Esophagus (tissue), 2 donors: Measurements from ENCODE around the gene FSD2. TPM values are rescaled to one million over a fixed set of nuclear protein-coding genes. Genes with fewer than 3 reads are reported as not detected.

Source experiments
- H3K27ac ChIP-seq, 2 donors: one replicate each; pipeline ENCODE4 v1.5.1; 2013; ENCODE audit warnings: low read depth in 2 of 2, mild to moderate bottlenecking in 2 of 2, inconsistent platforms in 1 of 2, low read length in 1 of 2, moderate library complexity in 1 of 2
- H3K27me3 ChIP-seq, 2 donors: one replicate each; pipeline ENCODE4 v1.6.1; 2013; ENCODE audit warnings: low read length in 2 of 2, control low read depth in 1 of 2, mild to moderate bottlenecking in 1 of 2; ENCODE audit not compliant: insufficient read depth in 2 of 2, control insufficient read depth in 1 of 2
- H3K36me3 ChIP-seq, 2 donors: one replicate each; pipeline ENCODE4 v1.6.1; 2013; ENCODE audit warnings: low read length in 1 of 2; ENCODE audit not compliant: control insufficient read depth in 2 of 2, insufficient read depth in 2 of 2
- H3K4me1 ChIP-seq, 2 donors: one replicate each; pipeline ENCODE4 v1.6.1; 2013; ENCODE audit warnings: low read length in 1 of 2; ENCODE audit not compliant: control insufficient read depth in 2 of 2, insufficient read depth in 2 of 2
- H3K4me3 ChIP-seq, 2 donors: one replicate each; pipeline ENCODE4 v1.5.1; 2013; ENCODE audit warnings: low read length in 2 of 2, mild to moderate bottlenecking in 2 of 2, low read depth in 1 of 2, moderate library complexity in 1 of 2
- H3K9me3 ChIP-seq, 2 donors: one replicate each; pipeline ENCODE4 v1.6.1; 2013; ENCODE audit warnings: mild to moderate bottlenecking in 2 of 2, low read depth in 1 of 2, low read length in 1 of 2, moderate library complexity in 1 of 2; ENCODE audit not compliant: control insufficient read depth in 2 of 2, insufficient read depth in 1 of 2
- WGBS, 2 donors: extraction: QIAGEN DNeasy Blood & Tissue Kit; methylation state at CpG; one replicate each; pipeline ENCODE4 v1.1.7; 2013; 5-methylcytosine and 5-hydroxymethylcytosine counted together
- polyA plus RNA-seq, 2 donors: library from polyadenylated mRNA; stranded (reverse); fragments of 200-250 nt; gene quantifications; one replicate each; pipeline ENCODE4 v1.2.3, GENCODE V29; 2013
- donor health status: healthy with polysubstance abuse.
- donor health status: Bipolar disorder and iron deficiency.

The FSD2 gene, protein sequence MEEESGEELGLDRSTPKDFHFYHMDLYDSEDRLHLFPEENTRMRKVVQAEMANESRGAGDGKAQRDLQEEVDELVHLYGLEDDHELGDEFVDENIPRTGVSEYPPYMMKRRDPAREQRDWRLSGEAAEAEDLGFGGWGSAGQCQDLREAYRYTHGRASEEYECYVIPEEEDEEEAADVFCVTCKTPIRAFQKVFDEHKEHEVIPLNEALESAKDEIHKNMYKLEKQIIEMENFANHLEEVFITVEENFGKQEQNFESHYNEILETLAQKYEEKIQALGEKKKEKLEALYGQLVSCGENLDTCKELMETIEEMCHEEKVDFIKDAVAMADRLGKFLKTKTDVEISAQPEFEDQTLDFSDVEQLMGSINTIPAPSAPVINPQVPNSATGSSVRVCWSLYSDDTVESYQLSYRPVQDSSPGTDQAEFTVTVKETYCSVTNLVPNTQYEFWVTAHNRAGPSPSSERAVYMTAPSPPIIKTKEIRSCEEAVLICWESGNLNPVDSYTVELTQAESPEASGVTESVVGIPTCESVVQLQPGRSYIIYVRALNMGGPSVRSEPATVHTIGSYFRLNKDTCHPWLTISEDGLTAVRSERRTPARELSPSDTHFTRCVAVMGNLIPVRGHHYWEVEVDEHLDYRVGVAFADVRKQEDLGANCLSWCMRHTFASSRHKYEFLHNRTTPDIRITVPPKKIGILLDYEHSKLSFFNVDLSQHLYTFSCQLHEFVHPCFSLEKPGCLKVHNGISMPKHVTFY
- under 1 TPM; 0.01 to 0.12 TPM for polyA plus RNA-seq

DNA sequence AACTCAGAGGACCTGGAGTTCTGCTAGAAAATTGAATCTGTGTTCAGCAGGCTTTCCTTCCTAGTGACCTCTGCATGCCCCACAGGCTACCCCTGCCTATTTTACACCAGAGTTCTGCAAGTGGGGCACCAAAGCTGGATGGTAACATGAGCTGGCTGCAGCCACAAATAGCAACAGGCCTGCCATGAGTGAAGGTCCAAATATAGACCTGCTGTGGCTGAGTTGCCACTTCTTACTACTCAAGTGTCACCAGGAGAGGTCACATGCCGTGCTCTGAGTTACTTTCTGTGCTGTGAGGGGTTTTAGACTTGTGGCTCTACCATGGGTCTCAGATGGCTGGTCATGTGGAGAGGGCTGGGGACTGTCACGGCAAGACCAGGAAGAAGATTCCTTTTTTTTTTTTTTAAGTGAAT, at the start of gene FSD2:
FSD2 (minus strand) TSS at position 76 of the 413 bp plus-strand sequence. CDS start 18,679 bp downstream, outside the sequence.
- WGBS, 2 donors: 70% methylated on average over 2 of the region's 2 CpGs
- Histone ChIP-seq H3K27ac (no peak within 1 kb of the TSS), H3K4me1 (no peaks in the 10 kb centered on the region)

GRCh38 chr15:82854554-82854953, 48.7 kb upstream of the FSD2 start:
- H3K27ac ChIP-seq: no peak overlapping the region
- WGBS, 2 donors: 92 to 95% methylated on average over 21 of the region's 21 CpGs
- H3K36me3 ChIP-seq: peaks cover 0 to 14% of the 10 kb centered on the region in 2 donors
- H3K4me3 ChIP-seq: no peak overlapping the region
- no peaks in the 10 kb centered on the region for H3K9me3 ChIP-seq
- peaks cover 0 to 2% of the 10 kb centered on the region in 2 donors for H3K4me1 ChIP-seq
- no peaks in the 10 kb centered on the region for H3K27me3 ChIP-seq

More for the DNA sequence above, at the start of gene FSD2:
- Histone ChIP-seq H3K36me3 (no peaks in the 10 kb centered on the region), H3K4me3 (no peak within 1 kb of the TSS), H3K9me3 (no peaks in the 10 kb centered on the region), H3K27me3 (no peaks in the 10 kb centered on the region)

DNA sequence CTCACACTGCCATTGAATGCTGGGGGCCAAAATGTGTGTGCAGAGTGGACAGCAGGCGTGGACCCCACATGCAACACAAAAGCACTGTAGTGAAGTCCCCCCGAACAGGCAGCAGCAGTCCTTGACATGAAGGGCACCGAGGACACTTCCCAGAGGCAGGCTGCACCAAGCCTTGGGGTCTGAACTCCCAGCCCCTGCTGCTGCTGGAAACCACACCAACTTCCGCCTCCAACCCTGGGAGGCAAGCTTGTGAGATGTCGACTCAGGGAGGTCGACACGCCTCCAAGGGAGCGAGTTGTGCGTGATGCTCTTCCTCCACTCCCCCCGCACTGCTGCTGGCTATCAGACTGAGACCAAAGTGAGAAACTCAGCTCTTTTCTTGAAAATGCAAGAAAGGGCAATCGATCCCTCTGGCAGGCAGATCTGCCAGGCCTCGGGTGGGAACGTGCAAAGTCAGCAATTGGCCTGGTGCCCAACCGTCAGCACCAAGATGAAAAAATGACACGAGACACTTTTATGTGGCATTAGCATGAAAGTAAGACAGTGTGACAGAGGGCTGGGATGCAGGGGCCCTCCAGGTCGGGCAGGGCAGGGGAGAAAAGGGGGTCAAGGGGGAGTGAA, 47.2 kb upstream of the FSD2 start:
- H3K27me3 ChIP-seq: no peaks in the 10 kb centered on the region
- H3K9me3 ChIP-seq: no peaks in the 10 kb centered on the region
- peaks cover 0 to 14% of the 10 kb centered on the region in 2 donors for H3K36me3 ChIP-seq
- H3K4me3 ChIP-seq: no peak overlapping the region
- H3K4me1 ChIP-seq: peaks cover 2 to 3% of the 10 kb centered on the region in 2 donors
- no peak overlapping the region for H3K27ac ChIP-seq
- 65 to 70% methylated on average over 16 of the region's 16 CpGs for WGBS, 2 donors

- Histone ChIP-seq H3K4me3 (no peak overlapping the region), H3K4me1 (peaks cover 2 to 3% of the 10 kb centered on the region in 2 donors), H3K27me3 (no peaks in the 10 kb centered on the region), H3K9me3 (no peaks in the 10 kb centered on the region), H3K27ac (no peak overlapping the region), H3K36me3 (peaks cover 0 to 14% of the 10 kb centered on the region in 2 donors)
- 70 to 84% methylated on average over 9 of the region's 9 CpGs for WGBS, 2 donors
These were observed 46.2 kb upstream of the FSD2 start for GRCh38 chr15:82851981-82852511.

GRCh38 chr15:82851306-82851850, 45.5 kb upstream of the FSD2 start:
- Histone ChIP-seq H3K36me3 (peaks cover 0 to 14% of the 10 kb centered on the region in 2 donors), H3K9me3 (no peaks in the 10 kb centered on the region), H3K4me1 (peaks cover 2 to 3% of the 10 kb centered on the region in 2 donors)

GRCh38 chr15:82850731-82851130, 44.9 kb upstream of the FSD2 start:
- H3K9me3 ChIP-seq: no peaks in the 10 kb centered on the region
- no peaks in the 10 kb centered on the region for H3K27me3 ChIP-seq
- H3K4me3 ChIP-seq: no peak overlapping the region
- 54 to 56% methylated on average over 7 of the region's 7 CpGs for WGBS, 2 donors
- peaks cover 2 to 3% of the 10 kb centered on the region in 2 donors for H3K4me1 ChIP-seq
- peaks cover 0 to 14% of the 10 kb centered on the region in 2 donors for H3K36me3 ChIP-seq
- no peak overlapping the region for H3K27ac ChIP-seq

More at GRCh38 chr15:82851306-82851850, 45.5 kb upstream of the FSD2 start:
- Histone ChIP-seq H3K27ac (no peak overlapping the region), H3K4me3 (no peak overlapping the region), H3K27me3 (no peaks in the 10 kb centered on the region)
- whole genome bisulfite sequencing, 2 donors: 87 to 91% methylated on average over 14 of the region's 14 CpGs

GRCh38 chr15:82849556-82850512, 44.0 kb upstream of the FSD2 start:
- WGBS, 2 donors: 21 to 22% methylated on average over 23 of the region's 23 CpGs
- peak overlapping the region in 1 of 2 donors; percentile 37 for H3K27ac ChIP-seq
- peaks cover 0 to 14% of the 10 kb centered on the region in 2 donors for H3K36me3 ChIP-seq

GRCh38 chr15:82848241-82848993, 42.5 kb upstream of the FSD2 start:
- Histone ChIP-seq H3K9me3 (no peaks in the 10 kb centered on the region), H3K4me3 (no peak overlapping the region), H3K27ac (no peak overlapping the region), H3K27me3 (no peaks in the 10 kb centered on the region), H3K4me1 (peaks cover 2 to 3% of the 10 kb centered on the region in 2 donors), H3K36me3 (peaks cover 0 to 10% of the 10 kb centered on the region in 2 donors)
- 77 to 81% methylated on average over 8 to 9 of the region's 9 CpGs for WGBS, 2 donors

More at GRCh38 chr15:82849556-82850512, 44.0 kb upstream of the FSD2 start:
- H3K4me1 ChIP-seq: peaks cover 2 to 3% of the 10 kb centered on the region in 2 donors
- H3K4me3 ChIP-seq: no peak overlapping the region
- H3K27me3 ChIP-seq: no peaks in the 10 kb centered on the region
- H3K9me3 ChIP-seq: no peaks in the 10 kb centered on the region
